ENCODE data around the gene TMC6. TPM values are rescaled to one million over a fixed set of nuclear protein-coding genes. Genes with fewer than 3 reads are reported as not detected.

TMC6 gene
- total and polyA plus RNA-seq, 2 of the 13 experiments (the other 11 are each of a cell fraction or from before 2014, with no cell fraction given): 48.4 to 99.1 TPM

GRCh38 chr17:78137392-78138203 lies 9.0 kb upstream of the TMC6 start (continued):
- no peak for TF ChIP-seq SOX13 (IDR thresholded peaks at IDR 0.05)
- TF ChIP-seq SOX13 (CRISPR knock-in tag; conservative IDR thresholded peaks at IDR 0.05 in 1 of 2, IDR thresholded peaks at IDR 0.05 in 1 of 2): no peak; a peak in 1 of 4 replicates
- TF ChIP-seq SAP130 (CRISPR knock-in tag; IDR thresholded peaks at IDR 0.05; ENCODE audit: low read depth): peak; percentile 37
- TF ChIP-seq SATB2 (CRISPR knock-in tag; IDR thresholded peaks at IDR 0.05): no peak
- no peak for TF ChIP-seq THYN1 (CRISPR knock-in tag; IDR thresholded peaks at IDR 0.05; ENCODE audit: borderline replicate concordance, low read depth)
- TF ChIP-seq, protein P1, sequence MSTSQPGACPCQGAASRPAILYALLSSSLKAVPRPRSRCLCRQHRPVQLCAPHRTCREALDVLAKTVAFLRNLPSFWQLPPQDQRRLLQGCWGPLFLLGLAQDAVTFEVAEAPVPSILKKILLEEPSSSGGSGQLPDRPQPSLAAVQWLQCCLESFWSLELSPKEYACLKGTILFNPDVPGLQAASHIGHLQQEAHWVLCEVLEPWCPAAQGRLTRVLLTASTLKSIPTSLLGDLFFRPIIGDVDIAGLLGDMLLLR (CRISPR knock-in tag; IDR thresholded peaks at IDR 0.05): 0 out of 2 replicates have a peak, but pooled peaks have one; percentile 60
- TF ChIP-seq GZF1 (CRISPR knock-in tag; IDR thresholded peaks at IDR 0.05): no peak
- no peak for TF ChIP-seq BRCA1 (CRISPR knock-in tag; IDR thresholded peaks at IDR 0.05)
- TF ChIP-seq ZSCAN20 (CRISPR knock-in tag; IDR thresholded peaks at IDR 0.05; ENCODE audit: borderline replicate concordance): no peak
- no peak for TF ChIP-seq SRY (CRISPR knock-in tag; IDR thresholded peaks at IDR 0.05)
- TF ChIP-seq ZNF607 (CRISPR knock-in tag; IDR thresholded peaks at IDR 0.05; ENCODE audit: borderline replicate concordance): no peak
- TF ChIP-seq MXD1 (CRISPR knock-in tag; IDR thresholded peaks at IDR 0.05): no peak
- TF ChIP-seq, protein P2, sequence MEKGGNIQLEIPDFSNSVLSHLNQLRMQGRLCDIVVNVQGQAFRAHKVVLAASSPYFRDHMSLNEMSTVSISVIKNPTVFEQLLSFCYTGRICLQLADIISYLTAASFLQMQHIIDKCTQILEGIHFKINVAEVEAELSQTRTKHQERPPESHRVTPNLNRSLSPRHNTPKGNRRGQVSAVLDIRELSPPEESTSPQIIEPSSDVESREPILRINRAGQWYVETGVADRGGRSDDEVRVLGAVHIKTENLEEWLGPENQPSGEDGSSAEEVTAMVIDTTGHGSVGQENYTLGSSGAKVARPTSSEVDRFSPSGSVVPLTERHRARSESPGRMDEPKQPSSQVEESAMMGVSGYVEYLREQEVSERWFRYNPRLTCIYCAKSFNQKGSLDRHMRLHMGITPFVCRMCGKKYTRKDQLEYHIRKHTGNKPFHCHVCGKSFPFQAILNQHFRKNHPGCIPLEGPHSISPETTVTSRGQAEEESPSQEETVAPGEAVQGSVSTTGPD (CRISPR knock-in tag; IDR thresholded peaks at IDR 0.05): no peak
- TF ChIP-seq, protein P3, sequence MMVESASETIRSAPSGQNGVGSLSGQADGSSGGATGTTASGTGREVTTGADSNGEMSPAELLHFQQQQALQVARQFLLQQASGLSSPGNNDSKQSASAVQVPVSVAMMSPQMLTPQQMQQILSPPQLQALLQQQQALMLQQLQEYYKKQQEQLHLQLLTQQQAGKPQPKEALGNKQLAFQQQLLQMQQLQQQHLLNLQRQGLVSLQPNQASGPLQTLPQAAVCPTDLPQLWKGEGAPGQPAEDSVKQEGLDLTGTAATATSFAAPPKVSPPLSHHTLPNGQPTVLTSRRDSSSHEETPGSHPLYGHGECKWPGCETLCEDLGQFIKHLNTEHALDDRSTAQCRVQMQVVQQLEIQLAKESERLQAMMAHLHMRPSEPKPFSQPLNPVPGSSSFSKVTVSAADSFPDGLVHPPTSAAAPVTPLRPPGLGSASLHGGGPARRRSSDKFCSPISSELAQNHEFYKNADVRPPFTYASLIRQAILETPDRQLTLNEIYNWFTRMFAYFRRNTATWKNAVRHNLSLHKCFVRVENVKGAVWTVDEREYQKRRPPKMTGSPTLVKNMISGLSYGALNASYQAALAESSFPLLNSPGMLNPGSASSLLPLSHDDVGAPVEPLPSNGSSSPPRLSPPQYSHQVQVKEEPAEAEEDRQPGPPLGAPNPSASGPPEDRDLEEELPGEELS (CRISPR knock-in tag; IDR thresholded peaks at IDR 0.05): peak; percentile 21; the same call in 1 of the 2 replicates
- no peak for TF ChIP-seq GFI1 (CRISPR knock-in tag; IDR thresholded peaks at IDR 0.05; ENCODE audit: borderline replicate concordance)
- no peak for TF ChIP-seq ZNF207 (IDR thresholded peaks at IDR 0.05; ENCODE audit: borderline replicate concordance)
- no peak for TF ChIP-seq RORA (CRISPR knock-in tag; IDR thresholded peaks at IDR 0.05)
- TF ChIP-seq SP5 (CRISPR knock-in tag; IDR thresholded peaks at IDR 0.05; ENCODE audit: borderline replicate concordance, low read depth): no peak
- TF ChIP-seq ASH2L (IDR thresholded peaks at IDR 0.05; ENCODE audit: insufficient read length, low read depth, low read length): no peak
- TF ChIP-seq SNAPC4 (CRISPR knock-in tag; IDR thresholded peaks at IDR 0.05): peak; percentile 77; the same call in 1 of the 2 replicates

Measured in HepG2 (cell line).